ENCODE results near the gene MYH9. TPM values are rescaled to one million over a fixed set of nuclear protein-coding genes. Genes with fewer than 3 reads are reported as not detected.

The MYH9 gene
- total RNA-seq, 4 donors from 2014 or later = 216 to 339 (median 246) TPM

GRCh38 chr22:36327922-36328551 is 59.7 kb downstream of the MYH9 start:
- WGBS, 2 donors = 55 to 64% methylated on average over 10 to 11 of the region's 13 CpGs
- H3K27me3 ChIP-seq = no peaks in the 10 kb centered on the region
- intact Hi-C loops (cut with DNase I) = no loop called here
- H3K4me3 ChIP-seq = peak overlapping the region in 1 of 4 donors; percentile 41
- peak overlapping the region; percentile 92 to 100 (median 98) for H3K27ac ChIP-seq
- no peak for DNase-seq
- TF ChIP-seq, protein P1, sequence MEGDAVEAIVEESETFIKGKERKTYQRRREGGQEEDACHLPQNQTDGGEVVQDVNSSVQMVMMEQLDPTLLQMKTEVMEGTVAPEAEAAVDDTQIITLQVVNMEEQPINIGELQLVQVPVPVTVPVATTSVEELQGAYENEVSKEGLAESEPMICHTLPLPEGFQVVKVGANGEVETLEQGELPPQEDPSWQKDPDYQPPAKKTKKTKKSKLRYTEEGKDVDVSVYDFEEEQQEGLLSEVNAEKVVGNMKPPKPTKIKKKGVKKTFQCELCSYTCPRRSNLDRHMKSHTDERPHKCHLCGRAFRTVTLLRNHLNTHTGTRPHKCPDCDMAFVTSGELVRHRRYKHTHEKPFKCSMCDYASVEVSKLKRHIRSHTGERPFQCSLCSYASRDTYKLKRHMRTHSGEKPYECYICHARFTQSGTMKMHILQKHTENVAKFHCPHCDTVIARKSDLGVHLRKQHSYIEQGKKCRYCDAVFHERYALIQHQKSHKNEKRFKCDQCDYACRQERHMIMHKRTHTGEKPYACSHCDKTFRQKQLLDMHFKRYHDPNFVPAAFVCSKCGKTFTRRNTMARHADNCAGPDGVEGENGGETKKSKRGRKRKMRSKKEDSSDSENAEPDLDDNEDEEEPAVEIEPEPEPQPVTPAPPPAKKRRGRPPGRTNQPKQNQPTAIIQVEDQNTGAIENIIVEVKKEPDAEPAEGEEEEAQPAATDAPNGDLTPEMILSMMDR (IDR thresholded peaks at IDR 0.05) = no peak
- no peak for TF ChIP-seq POLR2A (IDR thresholded peaks at IDR 0.05)
- peaks cover 83 to 100% (median 94%) of the 10 kb centered on the region in 3 donors for H3K4me1 ChIP-seq
- no peaks in the 10 kb centered on the region for H3K9me3 ChIP-seq
- peaks cover 10 to 51% (median 24%) of the 10 kb centered on the region in 3 donors for H3K36me3 ChIP-seq

GRCh38 chr22:36326178-36327161 is 61.3 kb downstream of the MYH9 start:
- peaks cover 67 to 100% (median 85%) of the 10 kb centered on the region in 3 donors for H3K4me1 ChIP-seq
- H3K27ac ChIP-seq = peak overlapping the region; percentile 92 to 100 (median 98)
- no peaks in the 10 kb centered on the region for H3K27me3 ChIP-seq
- H3K9me3 ChIP-seq = no peaks in the 10 kb centered on the region
- 63 to 81% methylated on average over 8 to 14 of the region's 20 CpGs for WGBS, 2 donors
- H3K4me3 ChIP-seq = no peak overlapping the region
- DNase-seq = no peak
- intact Hi-C loops (cut with DNase I) = no loop called here
- TF ChIP-seq POLR2A (IDR thresholded peaks at IDR 0.05) = no peak
- TF ChIP-seq, protein P1 (IDR thresholded peaks at IDR 0.05) = peak in 1 of 6 experiments; percentile 17
- H3K36me3 ChIP-seq = peaks cover 22 to 67% (median 39%) of the 10 kb centered on the region in 3 donors

- Histone ChIP-seq H3K4me3 (peak overlapping the region in 1 of 4 donors; percentile 1), H3K27ac (peak overlapping the region; percentile 92 to 100 (median 98)), H3K4me1 (peaks cover 56 to 100% (median 74%) of the 10 kb centered on the region in 3 donors), H3K9me3 (no peaks in the 10 kb centered on the region), H3K27me3 (no peaks in the 10 kb centered on the region), H3K36me3 (peaks cover 31 to 78% (median 46%) of the 10 kb centered on the region in 3 donors)
- WGBS, 2 donors = 37 to 38% methylated on average over 18 to 24 of the region's 27 CpGs
- TF ChIP-seq POLR2A (IDR thresholded peaks at IDR 0.05) = peak in 2 of 4 donors; percentile 49 to 55
- TF ChIP-seq, protein P1 (IDR thresholded peaks at IDR 0.05) = no peak
- intact Hi-C loops (cut with DNase I) = no loop called here
- no peak for DNase-seq
Observed at GRCh38 chr22:36325154-36326031, 62.4 kb downstream of the MYH9 start.

DNA sequence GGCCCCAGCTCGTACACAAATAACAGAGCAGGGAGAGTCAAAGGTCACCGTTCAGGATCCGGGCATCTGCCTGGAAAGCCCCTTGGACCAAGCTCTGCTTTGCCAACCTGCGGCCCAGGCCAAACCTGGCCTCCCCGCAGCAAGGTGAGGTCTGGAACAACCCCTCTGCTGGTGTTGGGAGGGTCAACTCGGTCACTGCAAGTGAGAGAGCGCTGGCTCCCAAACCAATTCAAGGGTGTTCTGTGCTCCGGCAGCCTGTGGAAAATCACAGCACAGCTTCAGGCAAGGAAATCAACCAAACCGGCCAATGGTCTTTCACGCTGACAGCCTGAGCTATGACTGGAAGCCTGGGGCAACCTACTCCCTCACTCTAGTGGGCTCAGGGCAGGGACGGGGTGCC is 63.4 kb downstream of the MYH9 start:
- TF ChIP-seq POLR2A (IDR thresholded peaks at IDR 0.05) = no peak
- TF ChIP-seq, protein P1 (IDR thresholded peaks at IDR 0.05) = no peak
- intact Hi-C loops (cut with DNase I) = no loop called here
- DNase-seq = no peak

More for the DNA sequence above, 63.4 kb downstream of the MYH9 start:
- H3K36me3 ChIP-seq = peaks cover 41 to 84% (median 56%) of the 10 kb centered on the region in 3 donors
- peak overlapping the region in 1 of 4 donors; percentile 27 for H3K4me3 ChIP-seq
- WGBS, 2 donors = 25 to 28% methylated on average over 4 to 8 of the region's 11 CpGs
- H3K27ac ChIP-seq = peak overlapping the region; percentile 92 to 100 (median 98)
- no peaks in the 10 kb centered on the region for H3K9me3 ChIP-seq
- no peaks in the 10 kb centered on the region for H3K27me3 ChIP-seq
- H3K4me1 ChIP-seq = peaks cover 46 to 93% (median 65%) of the 10 kb centered on the region in 3 donors

Data from esophagus squamous epithelium (tissue), 5 donors.